H7 (cell line): ENCODE data around the gene DCST1. TPM values are rescaled to one million over a fixed set of nuclear protein-coding genes. Genes with fewer than 3 reads are reported as not detected.
A peak's percentile ranks its signal among the peaks of the same experiment; 100 is the strongest.

Source experiments
- DNase-seq: peaks from one replicate; pipeline ENCODE4 v3.0.0; 2012
- H3K27me3 ChIP-seq: 2 replicates; pipeline ENCODE4 v1.6.0; 2011; ENCODE audit warnings: mild to moderate bottlenecking, low read length; ENCODE audit not compliant: control insufficient read depth, insufficient read depth
- H3K36me3 ChIP-seq: replicated peaks from 2 replicates; pipeline ENCODE4 v1.5.1; 2011; ENCODE audit warnings: low read length; ENCODE audit not compliant: control insufficient read depth, insufficient read depth
- H3K4me3 ChIP-seq: 2 replicates; pipeline ENCODE4 v1.5.1; 2011; ENCODE audit warnings: low read depth, mild to moderate bottlenecking, control low read depth, low read length, moderate library complexity; ENCODE audit not compliant: insufficient read depth
- total RNA-seq: library from RNA; depleted of rRNA; stranded (reverse); fragments of >200 nt; shearing (Covaris generic); gene quantifications from 2 replicates; pipeline ENCODE4 v1.2.3, GENCODE V29; 2014

The DCST1 gene
- total RNA-seq, 1 experiment from 2014 or later, result not detected

DNA sequence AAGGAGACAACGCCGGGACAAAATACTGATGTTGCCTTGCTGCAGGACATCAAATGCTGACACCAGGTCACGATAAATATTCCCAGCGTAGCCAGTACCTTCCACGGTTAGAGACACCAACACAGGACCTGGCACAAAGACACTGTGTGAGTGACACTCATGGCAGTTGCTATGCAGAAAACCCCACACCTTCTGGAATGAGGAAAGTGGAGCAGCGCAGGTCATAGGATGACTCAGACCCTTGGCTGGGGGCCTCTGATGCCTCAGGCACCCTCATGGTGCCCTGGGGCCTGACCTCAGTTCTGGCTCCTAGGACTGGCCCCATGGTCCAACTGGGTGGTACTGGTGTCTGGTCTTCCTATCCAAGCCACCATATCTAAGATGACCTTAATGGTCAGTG lies 7.0 kb upstream of the DCST1 start:
- Histone ChIP-seq H3K4me3 (no peak overlapping the region), H3K36me3 (no peaks in the 10 kb centered on the region), H3K27me3 (no peaks in the 10 kb centered on the region; the same call in 1 of the 2 replicates)
- DNase-seq, result no peak

DNA sequence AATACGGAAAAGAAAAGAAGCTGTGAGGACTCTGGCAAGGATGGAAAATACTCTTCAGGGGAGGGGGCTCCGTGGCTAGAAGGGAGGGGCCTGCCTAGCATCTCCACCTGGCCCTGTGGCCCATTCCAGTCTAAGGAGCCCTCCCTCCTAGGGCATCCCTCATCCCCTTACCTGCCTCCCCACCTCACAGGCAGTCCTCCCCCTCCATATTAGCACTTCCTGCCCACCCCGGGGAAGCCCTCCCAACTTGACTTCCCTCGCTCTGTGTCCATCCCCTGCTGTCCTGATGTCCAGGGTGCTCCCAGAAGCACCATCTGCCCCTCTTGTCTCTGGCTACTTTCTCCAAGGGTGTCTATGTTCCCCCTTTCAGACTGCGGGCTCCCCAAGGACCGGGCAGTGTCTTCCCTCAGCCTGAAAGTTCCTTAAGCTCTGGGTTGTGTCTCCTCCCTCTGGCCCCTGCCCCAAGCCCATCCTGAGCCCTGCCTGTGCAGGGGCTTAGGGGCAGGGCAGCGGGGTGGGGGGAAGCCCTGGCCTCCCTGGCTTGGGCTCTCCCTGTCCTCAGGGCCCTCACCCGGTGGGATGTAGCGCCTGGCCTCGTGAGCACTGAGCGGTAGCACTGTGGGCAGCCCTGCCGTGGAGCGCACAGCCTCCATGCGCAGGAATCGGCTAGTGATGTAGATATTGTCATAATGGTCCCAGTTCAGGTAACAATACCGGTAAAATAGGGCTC lies 3.9 kb upstream of the DCST1 start:
- DNase-seq, result no peak
- Histone ChIP-seq H3K27me3 (no peaks in the 10 kb centered on the region), H3K36me3 (no peaks in the 10 kb centered on the region), H3K4me3 (no peak overlapping the region)

DNA sequence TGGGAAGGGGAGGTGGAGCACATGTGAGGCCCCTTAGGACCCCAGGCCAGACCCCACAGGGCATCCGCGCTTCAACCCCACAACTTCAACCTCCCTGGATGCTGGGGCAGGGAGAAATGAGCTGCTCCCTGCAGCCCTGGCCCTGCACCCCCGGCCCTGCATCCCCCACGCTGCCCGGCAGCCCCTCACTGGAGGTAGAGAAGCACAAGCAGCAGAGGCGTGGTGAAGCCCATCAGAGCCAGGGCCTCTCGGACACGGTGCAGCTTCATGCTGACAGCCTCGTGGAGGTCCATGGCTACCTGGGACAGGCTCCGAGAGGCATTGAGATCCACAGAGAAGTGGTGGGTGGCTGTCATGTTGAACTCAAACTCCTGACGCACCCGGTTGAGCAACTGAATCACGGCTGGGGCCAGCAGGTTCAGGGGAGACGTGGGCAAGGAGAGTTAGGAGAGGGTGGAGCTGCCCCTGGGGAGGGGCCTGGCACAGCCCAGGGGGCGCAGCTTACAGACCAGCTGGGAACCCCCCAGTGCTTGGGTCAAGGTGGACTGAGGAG lies 3.3 kb upstream of the DCST1 start:
- H3K36me3 ChIP-seq, result no peaks in the 10 kb centered on the region
- no peaks in the 10 kb centered on the region for H3K27me3 ChIP-seq
- no peak for DNase-seq
- no peak overlapping the region for H3K4me3 ChIP-seq

DNA sequence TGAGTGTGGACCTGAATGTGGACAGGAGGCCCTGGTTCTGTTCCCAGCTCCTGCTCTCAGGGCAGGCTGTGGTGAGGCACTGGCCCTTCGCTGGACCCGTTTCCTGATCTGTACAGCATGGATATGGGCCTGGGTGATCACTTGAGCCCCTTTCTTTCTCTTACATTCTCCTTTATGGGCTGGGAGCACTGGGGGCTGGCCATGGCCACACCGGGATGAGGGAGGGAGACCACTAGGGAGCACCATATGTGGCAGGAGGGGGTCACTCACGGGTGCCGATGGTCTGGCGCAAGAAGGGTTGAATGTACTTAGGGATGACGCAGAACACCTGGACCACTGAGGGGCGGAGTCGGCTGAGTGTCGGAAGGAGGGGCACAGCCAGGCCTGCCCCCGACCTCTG lies 2.7 kb upstream of the DCST1 start:
- Histone ChIP-seq H3K36me3 (no peaks in the 10 kb centered on the region), H3K27me3 (no peaks in the 10 kb centered on the region), H3K4me3 (no peak overlapping the region)
- no peak for DNase-seq

DNA sequence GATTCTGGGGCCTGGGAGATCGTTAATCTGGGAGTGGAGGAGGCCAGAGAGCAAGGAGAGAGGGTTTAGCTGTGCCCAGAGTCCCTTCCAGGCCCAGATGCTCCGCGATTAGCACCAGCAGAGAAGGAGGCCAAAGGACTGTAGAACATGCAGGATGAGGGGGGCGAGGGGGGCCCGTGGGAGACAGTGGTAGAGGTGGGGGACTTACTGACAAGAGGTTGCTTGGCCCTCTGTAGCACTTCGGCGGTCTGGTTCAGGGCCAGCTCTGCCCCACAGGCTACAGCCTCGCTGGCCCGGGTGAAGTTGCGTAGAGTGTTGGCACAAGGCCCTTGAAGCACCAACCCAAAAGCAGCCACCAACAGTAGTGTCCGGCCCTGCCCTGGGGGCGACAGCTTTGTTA lies 738 bp upstream of the DCST1 start:
- no peaks in the 10 kb centered on the region for H3K36me3 ChIP-seq
- no peaks in the 10 kb centered on the region for H3K27me3 ChIP-seq
- H3K4me3 ChIP-seq, result no peak overlapping the region
- no peak for DNase-seq

DNA sequence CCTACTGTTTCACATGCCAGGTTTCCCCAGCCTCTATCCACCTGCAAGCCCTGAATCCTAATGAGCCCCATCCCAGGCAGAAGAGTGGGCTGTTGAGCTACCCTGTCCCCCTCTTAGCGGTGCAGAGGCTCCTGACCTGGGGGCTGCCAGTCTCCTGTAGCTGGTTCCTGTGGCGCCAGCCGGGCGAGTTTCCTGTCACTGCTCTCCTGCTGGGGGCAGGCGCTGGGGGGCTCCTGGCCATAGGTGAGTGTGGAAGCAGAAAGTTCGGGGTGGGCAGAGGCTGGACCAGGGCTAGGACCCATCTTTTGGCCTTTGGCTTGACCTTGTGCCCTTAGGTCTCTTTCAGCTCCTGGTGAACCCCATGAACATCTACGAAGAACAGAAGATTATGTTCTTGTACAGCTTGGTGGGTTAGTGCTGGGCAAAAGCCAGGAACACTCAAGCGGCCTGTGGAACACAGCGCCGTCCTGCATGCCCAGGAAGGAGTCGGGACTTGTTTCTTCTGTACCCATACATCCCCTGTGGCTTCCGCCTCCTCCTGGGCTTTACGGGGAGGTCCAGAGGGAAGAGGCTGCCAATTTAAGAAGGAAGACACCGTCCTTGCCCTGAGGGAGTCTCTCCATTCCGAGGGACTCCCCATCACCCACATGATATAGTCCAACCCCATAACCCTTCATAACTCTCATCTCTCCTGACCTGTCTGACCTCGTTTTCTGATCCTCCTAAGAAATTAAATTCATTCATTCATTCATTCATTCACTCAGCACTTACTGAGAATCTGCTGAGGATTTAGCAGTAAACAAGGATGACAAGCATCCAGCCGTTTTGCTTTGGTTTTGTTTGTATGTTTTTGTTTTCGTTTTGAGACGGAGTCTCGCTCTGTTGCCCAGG lies 939 bp downstream of the DCST1 start:
- no peaks in the 10 kb centered on the region for H3K36me3 ChIP-seq
- DNase-seq, result peak; percentile 38
- H3K27me3 ChIP-seq, result peaks cover 6% of the 10 kb centered on the region
- H3K4me3 ChIP-seq, result no peak overlapping the region

DNA sequence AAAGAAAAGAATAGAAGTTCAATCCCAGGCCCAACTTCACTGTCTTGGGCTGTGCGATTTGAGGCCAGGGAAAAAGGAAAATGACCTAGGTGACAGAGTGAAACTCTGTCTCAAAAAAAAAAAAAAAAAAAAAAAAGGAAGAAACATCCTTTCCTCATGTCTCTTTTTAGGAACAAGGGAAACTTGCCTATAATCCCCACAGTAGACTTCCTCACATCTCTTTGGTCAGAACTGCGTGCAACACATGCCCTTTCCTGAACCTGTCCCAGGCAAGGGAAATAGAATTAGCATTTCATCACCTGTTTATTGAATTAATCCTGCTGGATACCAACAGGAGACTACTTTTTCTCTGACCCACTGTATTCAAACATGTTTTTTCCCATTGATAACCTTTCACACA lies 2.3 kb downstream of the DCST1 start:
- DNase-seq, result no peak
- H3K27me3 ChIP-seq, result peaks cover 6% of the 10 kb centered on the region
- no peak overlapping the region for H3K4me3 ChIP-seq
- no peaks in the 10 kb centered on the region for H3K36me3 ChIP-seq

DNA sequence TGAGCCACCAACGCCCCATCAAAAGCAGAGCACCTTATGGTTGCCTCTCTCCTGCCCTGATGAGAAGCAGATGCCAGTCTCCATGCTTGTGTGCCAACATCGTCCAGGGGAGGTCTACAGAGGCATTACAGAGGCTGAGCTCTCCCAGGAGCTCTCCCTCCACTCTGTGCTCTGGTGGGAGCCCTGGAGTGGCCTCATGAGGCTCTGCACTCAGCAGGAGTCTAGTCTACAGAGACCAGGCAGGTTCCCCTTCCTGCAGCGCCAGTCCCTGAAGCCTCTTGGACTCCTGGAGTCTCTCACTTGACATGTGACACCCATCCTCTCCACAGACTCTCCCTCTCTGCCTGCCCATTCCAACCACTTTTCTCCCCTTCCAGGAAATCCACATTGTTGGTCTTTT lies 3.4 kb downstream of the DCST1 start:
- Histone ChIP-seq H3K36me3 (no peaks in the 10 kb centered on the region), H3K4me3 (no peak overlapping the region), H3K27me3 (peaks cover 6% of the 10 kb centered on the region)
- DNase-seq, result no peak

DNA sequence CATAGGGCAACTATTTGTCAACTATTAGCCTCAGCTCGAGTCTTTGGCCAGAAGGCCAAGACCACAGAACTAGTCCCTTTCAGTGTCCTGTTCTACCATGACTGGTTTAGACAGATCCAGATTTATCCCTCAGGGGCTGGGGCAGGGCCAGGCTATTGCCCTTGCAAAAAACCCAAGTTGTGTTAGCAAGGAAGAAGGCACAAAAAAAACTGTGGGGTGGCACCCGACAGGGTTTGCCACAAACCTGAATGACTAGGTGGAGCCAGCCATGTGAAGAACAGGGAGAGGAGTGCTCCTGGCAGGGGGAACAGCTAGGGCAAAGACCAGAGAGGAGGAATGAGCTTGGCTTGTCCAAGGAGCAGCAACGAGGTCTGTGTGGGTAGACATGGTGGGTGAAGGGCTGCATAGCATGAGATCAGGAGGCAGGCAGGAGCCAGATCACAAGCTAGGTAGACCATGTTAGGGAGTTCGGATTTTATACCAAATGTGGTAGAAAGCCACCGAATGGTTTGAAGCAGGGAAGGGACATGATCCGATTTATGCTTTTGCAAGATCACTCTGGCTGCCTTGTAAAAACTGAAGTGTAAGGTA lies 4.3 kb downstream of the DCST1 start:
- peaks cover 6% of the 10 kb centered on the region for H3K27me3 ChIP-seq
- no peaks in the 10 kb centered on the region for H3K36me3 ChIP-seq
- no peak for DNase-seq
- no peak overlapping the region for H3K4me3 ChIP-seq

DNA sequence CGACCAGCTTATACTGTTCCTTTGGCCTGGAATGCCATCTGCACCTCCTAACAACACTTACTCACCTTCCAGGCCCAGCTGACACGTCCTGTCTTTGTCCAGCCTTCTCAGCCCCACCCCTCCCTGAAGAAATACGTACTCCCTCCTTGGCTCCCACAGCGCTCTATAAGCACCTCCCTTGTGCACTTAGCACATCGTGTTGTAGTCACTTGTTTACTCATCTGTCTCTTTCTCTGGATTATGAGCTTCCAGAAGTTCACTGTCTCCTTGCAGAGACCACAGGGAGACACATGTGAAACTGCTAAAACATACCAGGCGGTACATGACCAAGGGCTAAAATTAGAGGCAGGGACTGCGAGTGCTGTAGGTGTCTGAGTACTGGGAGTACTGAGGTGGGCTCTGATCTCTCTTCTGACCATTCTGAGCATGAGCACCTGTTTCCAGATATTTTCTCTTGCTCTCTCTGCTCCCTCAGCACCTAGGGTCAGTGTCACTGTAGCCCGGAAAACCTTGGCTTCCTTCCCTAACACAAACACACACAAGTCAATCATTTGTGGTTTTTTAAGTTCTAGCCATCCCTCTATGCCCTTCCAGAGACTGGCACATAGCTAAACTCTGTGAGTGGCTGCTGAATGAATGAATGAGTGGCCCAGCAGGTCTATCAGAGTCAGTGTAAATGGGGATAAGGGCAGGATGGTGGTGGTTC lies 5.1 kb downstream of the DCST1 start:
- Histone ChIP-seq H3K36me3 (no peaks in the 10 kb centered on the region), H3K27me3 (peaks cover 9% of the 10 kb centered on the region), H3K4me3 (no peak overlapping the region)
- no peak for DNase-seq

DNA sequence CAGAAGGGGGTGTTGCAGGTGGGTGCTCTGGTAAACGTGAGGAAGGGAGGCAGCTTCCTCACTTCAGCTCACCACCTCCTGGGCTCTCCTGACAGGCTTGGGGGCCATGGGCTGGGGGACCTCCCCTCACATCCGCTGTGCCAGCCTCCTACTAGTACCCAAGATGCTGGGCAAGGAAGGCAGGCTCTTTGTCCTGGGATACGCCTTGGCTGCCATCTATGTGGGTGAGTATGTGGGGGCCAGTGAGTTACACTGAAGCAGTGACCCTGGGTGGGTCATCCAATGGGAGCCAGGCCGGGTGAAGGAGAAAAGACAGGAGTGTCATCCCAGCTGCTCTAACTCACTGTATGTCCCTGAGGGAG lies 5.7 kb downstream of the DCST1 start:
- peaks cover 9% of the 10 kb centered on the region for H3K27me3 ChIP-seq
- H3K4me3 ChIP-seq, result no peak overlapping the region
- DNase-seq, result no peak
- no peaks in the 10 kb centered on the region for H3K36me3 ChIP-seq

DNA sequence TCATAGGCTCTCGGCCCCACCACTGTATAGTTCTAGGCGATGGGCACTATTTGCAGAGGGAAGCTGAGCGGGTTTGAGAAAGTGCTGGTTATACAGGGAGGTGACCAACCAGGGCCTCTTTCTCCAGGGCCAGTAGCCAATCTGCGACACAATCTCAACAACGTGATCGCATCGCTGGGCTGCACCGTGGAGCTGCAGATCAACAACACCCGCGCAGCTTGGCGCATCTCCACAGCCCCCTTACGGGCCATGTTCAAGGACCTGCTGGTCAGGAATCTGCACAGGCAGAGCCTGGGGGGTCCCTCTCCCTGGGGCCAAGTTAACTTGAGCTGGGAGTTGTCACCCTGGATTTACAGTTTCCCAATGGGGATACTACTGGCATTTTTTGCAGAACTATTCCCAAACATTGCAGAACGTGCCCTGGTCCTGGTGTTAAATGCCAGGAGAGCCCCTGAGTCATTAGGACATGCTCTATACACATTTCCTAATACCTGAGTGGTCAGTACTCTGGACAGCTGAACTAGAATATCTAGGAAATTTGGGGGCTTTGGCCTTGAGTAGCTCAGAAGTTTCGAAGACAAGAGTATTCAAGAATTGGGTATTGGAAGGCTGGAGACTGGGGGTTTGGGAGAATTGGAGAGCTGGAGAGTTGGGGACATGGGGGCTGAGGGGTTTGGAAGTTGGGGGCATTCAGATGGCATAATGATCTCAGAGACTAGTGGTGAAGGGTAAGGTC lies 6.9 kb downstream of the DCST1 start:
- peaks cover 9% of the 10 kb centered on the region for H3K27me3 ChIP-seq
- DNase-seq, result no peak
- no peak overlapping the region for H3K4me3 ChIP-seq
- H3K36me3 ChIP-seq, result no peaks in the 10 kb centered on the region

DNA sequence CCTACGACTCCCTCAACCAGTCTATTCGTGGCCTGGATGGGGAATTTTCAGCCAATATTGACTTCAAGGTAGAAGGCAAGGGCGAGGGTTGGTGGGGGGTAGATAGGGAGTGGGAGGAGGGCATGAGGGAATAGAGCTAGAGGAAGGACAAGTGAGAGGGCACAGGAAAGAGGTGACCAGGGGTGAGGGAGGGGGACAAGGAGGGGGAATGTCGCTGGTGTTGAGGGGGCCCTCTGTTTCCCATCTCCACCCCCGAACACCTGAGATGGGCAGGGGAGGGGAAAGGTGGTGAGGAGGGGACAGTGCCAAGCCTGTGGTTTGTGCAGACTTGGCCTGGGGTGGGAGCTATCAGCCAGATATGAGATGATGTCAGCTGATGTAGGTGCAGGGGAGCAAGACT lies 9.2 kb downstream of the DCST1 start:
- Histone ChIP-seq H3K36me3 (no peaks in the 10 kb centered on the region), H3K4me3 (no peak overlapping the region), H3K27me3 (peaks cover 9% of the 10 kb centered on the region)
- no peak for DNase-seq

DNA sequence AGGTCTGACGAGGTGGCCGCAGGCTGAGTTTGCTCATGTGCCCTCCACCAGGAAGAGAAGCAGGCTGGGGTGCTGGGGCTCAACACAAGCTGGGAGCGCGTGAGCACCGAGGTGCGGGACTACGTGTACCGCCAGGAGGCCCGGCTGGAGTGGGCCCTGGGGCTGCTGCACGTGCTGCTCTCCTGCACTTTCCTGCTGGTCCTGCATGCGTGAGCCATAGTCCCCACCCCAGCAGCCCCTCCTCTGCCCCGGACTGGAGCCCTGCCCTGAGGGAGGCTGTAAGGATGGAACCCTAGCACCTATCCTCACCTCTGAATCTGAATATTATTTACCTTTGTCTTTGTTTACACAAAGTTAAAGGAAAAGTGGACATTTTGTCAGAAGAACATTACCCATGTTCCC lies 9.7 kb downstream of the DCST1 start:
- no peak for DNase-seq
- H3K27me3 ChIP-seq, result peaks cover 7% of the 10 kb centered on the region
- no peaks in the 10 kb centered on the region for H3K36me3 ChIP-seq
- no peak overlapping the region for H3K4me3 ChIP-seq
